ENCODE data around the gene PLXND1.
"Not testable (repeated sequence)": the region's sequence is repeated elsewhere in the genome, so short reads cannot be mapped to it uniquely, and the experiment has no call there.

The PLXND1 gene

GRCh38 chr3:129547241-129547640, 59.2 kb downstream of the PLXND1 start:
- DNase-seq = no peak

- not testable (repeated sequence) for DNase-seq
Measured at GRCh38 chr3:129545951-129546350, 60.5 kb downstream of the PLXND1 start.

- DNase-seq = no peak
Measured at GRCh38 chr3:129543999-129544398, 62.5 kb downstream of the PLXND1 start.

GRCh38 chr3:129543156-129543790, 63.2 kb downstream of the PLXND1 start, which contains the start of gene H1-8:
Gene H1-8, plus strand, starts transcription at chr3:129543175. Its CDS starts 44 bp downstream, at chr3:129543219.
- no peak for DNase-seq

- DNase-seq = no peak
Measured at GRCh38 chr3:129542747-129543146, 63.7 kb downstream of the PLXND1 start.

GRCh38 chr3:129540776-129541516, 65.5 kb downstream of the PLXND1 start:
- DNase-seq = no peak

- no peak for DNase-seq
Measured at GRCh38 chr3:129539206-129539605, 67.3 kb downstream of the PLXND1 start.

GRCh38 chr3:129536804-129537203, 69.7 kb downstream of the PLXND1 start:
- no peak for DNase-seq

- DNase-seq = no peak
Measured at GRCh38 chr3:129536374-129536667, 70.2 kb downstream of the PLXND1 start.

GRCh38 chr3:129535075-129535474, 71.4 kb downstream of the PLXND1 start:
- DNase-seq = no peak

GRCh38 chr3:129534428-129535027, 71.9 kb downstream of the PLXND1 start:
- no peak for DNase-seq

- no peak for DNase-seq
Measured at GRCh38 chr3:129533406-129533805, 73.1 kb downstream of the PLXND1 start.

GRCh38 chr3:129532261-129532660, 74.2 kb downstream of the PLXND1 start:
- DNase-seq = no peak

GRCh38 chr3:129531699-129532098, 74.8 kb downstream of the PLXND1 start:
- no peak for DNase-seq

GRCh38 chr3:129530821-129531220, 75.7 kb downstream of the PLXND1 start:
- no peak for DNase-seq

GRCh38 chr3:129530251-129530791, 76.2 kb downstream of the PLXND1 start:
- peak; percentile 87 for DNase-seq

GRCh38 chr3:129529436-129530210, 76.9 kb downstream of the PLXND1 start:
- DNase-seq = no peak

- DNase-seq = no peak
Measured at GRCh38 chr3:129528589-129529100, 77.8 kb downstream of the PLXND1 start, which contains the start of gene RHO. Gene RHO, plus strand, starts transcription at chr3:129528639. Its CDS starts 95 bp downstream, at chr3:129528734.

GRCh38 chr3:129527262-129527661, 79.2 kb downstream of the PLXND1 start:
- DNase-seq = no peak

- DNase-seq = no peak
Measured at GRCh38 chr3:129526121-129526900, 80.2 kb downstream of the PLXND1 start.

GRCh38 chr3:129525341-129525968, 81.0 kb downstream of the PLXND1 start:
- peak; percentile 44 for DNase-seq

Data from fibroblast of skin of right quadriceps (primary cell).